T-helper 2 cell treated with Interferon-gamma antibody and Interleukin-4, amounts not matched to agents 5 μg/mL and 100 μg/mL, for 36 hours (primary cell): ENCODE data around the gene ZNF804A.

Source experiments
- DNase-seq: peaks from one replicate; pipeline ENCODE4 v3.0.0; 2021; ENCODE audit warnings: low spot score
- H3K27ac Mint-ChIP-seq: one replicate; pipeline ENCODE4 v1.8.0; 2021; ENCODE audit warnings: mild to moderate bottlenecking, mixed read lengths
- H3K27me3 Mint-ChIP-seq: one replicate; pipeline ENCODE4 v1.8.0; 2021; ENCODE audit warnings: low read depth, mixed read lengths
- H3K36me3 Mint-ChIP-seq: one replicate; pipeline ENCODE4 v1.8.0; 2021; ENCODE audit warnings: low read depth, mixed read lengths
- H3K4me1 Mint-ChIP-seq: one replicate; pipeline ENCODE4 v1.8.0; 2021; ENCODE audit warnings: low read depth, mixed read lengths
- H3K4me3 Mint-ChIP-seq: one replicate; pipeline ENCODE4 v1.8.0; 2022; ENCODE audit warnings: mild to moderate bottlenecking, moderate library complexity, mixed read lengths
- H3K9me3 Mint-ChIP-seq: one replicate; pipeline ENCODE4 v1.8.0; 2021; ENCODE audit warnings: mixed read lengths

Gene ZNF804A

DNA sequence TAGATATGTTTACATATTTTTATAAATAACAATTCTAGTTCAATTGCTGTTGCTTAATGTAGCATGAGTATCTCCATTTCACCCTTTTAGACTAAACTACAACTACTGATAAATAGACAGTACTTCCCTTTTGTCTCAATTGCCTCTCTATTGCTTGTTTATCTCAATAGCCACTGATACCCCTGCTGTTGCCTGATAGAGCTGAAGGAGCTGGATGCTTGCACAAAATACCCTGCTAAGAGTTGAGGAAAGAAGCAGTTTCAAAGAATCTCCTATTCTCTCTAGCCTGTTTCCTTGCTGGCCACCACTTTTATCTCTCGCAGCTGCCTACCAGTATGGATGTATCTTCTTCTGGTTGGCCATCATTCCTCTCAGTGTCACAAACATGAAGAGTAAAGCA is 16.9 kb upstream of the ZNF804A start:
- no peaks in the 10 kb centered on the region for H3K27me3 Mint-ChIP-seq
- no peaks in the 10 kb centered on the region for H3K36me3 Mint-ChIP-seq
- no peak overlapping the region for H3K4me3 Mint-ChIP-seq

DNA sequence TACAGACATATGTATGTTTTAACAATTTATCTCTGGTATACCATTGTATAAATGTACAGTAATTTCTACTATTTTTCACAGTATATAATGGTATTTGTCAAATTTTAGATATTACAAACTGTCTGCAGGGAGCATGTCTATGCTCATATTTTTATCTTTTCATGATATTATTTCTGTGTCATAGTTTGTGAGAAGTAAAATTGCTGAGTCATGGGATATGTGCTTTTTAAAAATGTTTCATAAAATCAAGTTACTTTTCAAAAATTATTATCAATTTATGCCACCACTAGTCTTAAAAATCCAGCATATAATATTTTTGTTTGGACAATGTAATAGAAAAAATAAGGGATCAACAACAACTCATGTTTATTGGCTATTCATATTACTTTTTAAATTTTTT is 9.1 kb upstream of the ZNF804A start:
- Mint-ChIP-seq H3K4me1 (no peaks in the 10 kb centered on the region), H3K27me3 (no peaks in the 10 kb centered on the region), H3K9me3 (no peaks in the 10 kb centered on the region), H3K4me3 (no peak overlapping the region), H3K36me3 (no peaks in the 10 kb centered on the region), H3K27ac (no peak overlapping the region)
- DNase-seq: no peak

More for the DNA sequence above, 16.9 kb upstream of the ZNF804A start:
- no peak overlapping the region for H3K27ac Mint-ChIP-seq
- no peak for DNase-seq
- no peaks in the 10 kb centered on the region for H3K4me1 Mint-ChIP-seq
- H3K9me3 Mint-ChIP-seq: no peaks in the 10 kb centered on the region

GRCh38 chr2:184596819-184597411 is 1.4 kb upstream of the ZNF804A start:
- DNase-seq: no peak
- no peaks in the 10 kb centered on the region for H3K9me3 Mint-ChIP-seq
- peaks cover 42% of the 10 kb centered on the region for H3K27me3 Mint-ChIP-seq
- H3K27ac Mint-ChIP-seq: no peak overlapping the region
- no peaks in the 10 kb centered on the region for H3K36me3 Mint-ChIP-seq
- peaks cover 7% of the 10 kb centered on the region for H3K4me1 Mint-ChIP-seq
- no peak overlapping the region for H3K4me3 Mint-ChIP-seq

GRCh38 chr2:184597571-184597991 is 748 bp upstream of the ZNF804A start:
- Mint-ChIP-seq H3K9me3 (no peaks in the 10 kb centered on the region), H3K4me1 (peaks cover 7% of the 10 kb centered on the region), H3K36me3 (no peaks in the 10 kb centered on the region), H3K27me3 (peaks cover 42% of the 10 kb centered on the region), H3K4me3 (peak overlapping the region; percentile 54), H3K27ac (no peak overlapping the region)
- DNase-seq: no peak

GRCh38 chr2:184598002-184598315 is 370 bp upstream of the ZNF804A start:
- no peaks in the 10 kb centered on the region for H3K9me3 Mint-ChIP-seq
- no peak overlapping the region for H3K27ac Mint-ChIP-seq
- H3K27me3 Mint-ChIP-seq: peaks cover 42% of the 10 kb centered on the region
- peak overlapping the region; percentile 54 for H3K4me3 Mint-ChIP-seq
- no peaks in the 10 kb centered on the region for H3K36me3 Mint-ChIP-seq
- H3K4me1 Mint-ChIP-seq: peaks cover 7% of the 10 kb centered on the region
- no peak for DNase-seq

DNA sequence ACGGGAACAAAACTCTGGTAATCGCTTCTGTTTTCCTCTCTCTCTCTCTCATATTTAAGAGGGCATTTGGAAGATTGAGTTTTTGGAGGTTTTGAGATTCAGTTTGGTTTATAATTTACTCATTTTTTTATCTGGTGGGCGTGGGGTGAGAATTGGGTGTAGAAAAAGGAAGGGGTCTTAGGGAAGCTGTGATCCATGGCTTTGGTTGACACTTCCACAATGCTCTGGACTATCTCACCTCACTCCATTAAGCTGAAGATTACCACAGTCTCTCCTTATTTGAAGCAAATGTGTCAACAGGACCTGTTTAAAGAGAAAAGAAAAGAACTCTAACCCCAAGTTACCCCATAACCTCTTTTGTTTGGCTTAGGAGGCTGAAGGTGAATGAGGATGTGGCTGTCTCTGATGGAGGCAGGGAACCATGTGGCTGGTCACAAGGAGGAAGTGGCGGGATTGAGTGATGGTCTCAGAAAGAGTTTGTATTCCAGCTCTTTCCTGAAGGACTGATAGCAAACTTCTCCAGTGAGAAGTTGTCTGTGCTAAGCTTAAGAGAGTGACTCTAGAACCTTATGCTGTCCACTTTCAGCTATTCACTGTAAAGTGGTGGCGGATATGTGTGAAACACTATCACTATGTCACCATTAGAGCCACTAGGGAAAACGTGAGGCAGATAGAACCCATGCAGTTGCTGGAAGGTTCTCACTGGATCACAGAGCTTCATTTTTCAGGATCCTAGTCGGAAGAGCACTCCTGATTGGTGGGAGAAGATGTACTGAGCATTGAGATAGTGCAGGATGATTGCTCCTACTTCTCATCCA is 934 bp downstream of the ZNF804A start:
- H3K36me3 Mint-ChIP-seq: no peaks in the 10 kb centered on the region
- peak overlapping the region; percentile 54 for H3K4me3 Mint-ChIP-seq
- H3K4me1 Mint-ChIP-seq: peaks cover 7% of the 10 kb centered on the region
- DNase-seq: no peak
- no peaks in the 10 kb centered on the region for H3K9me3 Mint-ChIP-seq
- no peak overlapping the region for H3K27ac Mint-ChIP-seq
- peaks cover 42% of the 10 kb centered on the region for H3K27me3 Mint-ChIP-seq

DNA sequence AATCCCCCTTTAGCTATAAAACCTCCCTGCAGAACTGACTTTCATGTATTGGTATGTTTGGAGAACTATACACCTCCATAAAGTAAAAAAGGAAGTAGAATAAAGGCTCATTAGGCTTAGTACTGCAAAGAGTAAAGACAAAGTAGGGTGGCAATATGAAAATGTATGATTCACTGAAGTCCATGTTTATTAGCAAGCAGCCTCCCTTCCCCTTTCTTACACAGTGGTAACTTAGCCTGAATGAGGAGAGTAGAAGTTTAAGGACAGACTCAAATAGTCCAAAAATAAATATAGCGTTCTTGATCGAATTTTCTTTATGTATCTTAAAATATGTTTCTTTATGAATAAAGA is 1.5 kb downstream of the ZNF804A start:
- H3K27ac Mint-ChIP-seq: no peak overlapping the region
- H3K9me3 Mint-ChIP-seq: no peaks in the 10 kb centered on the region
- peaks cover 7% of the 10 kb centered on the region for H3K4me1 Mint-ChIP-seq
- peaks cover 42% of the 10 kb centered on the region for H3K27me3 Mint-ChIP-seq
- no peaks in the 10 kb centered on the region for H3K36me3 Mint-ChIP-seq
- no peak overlapping the region for H3K4me3 Mint-ChIP-seq
- DNase-seq: no peak

GRCh38 chr2:184602734-184603133 is 4.4 kb downstream of the ZNF804A start:
- peaks cover 21% of the 10 kb centered on the region for H3K27me3 Mint-ChIP-seq
- H3K36me3 Mint-ChIP-seq: no peaks in the 10 kb centered on the region
- DNase-seq: no peak
- H3K9me3 Mint-ChIP-seq: no peaks in the 10 kb centered on the region
- H3K27ac Mint-ChIP-seq: no peak overlapping the region
- no peak overlapping the region for H3K4me3 Mint-ChIP-seq
- H3K4me1 Mint-ChIP-seq: peaks cover 4% of the 10 kb centered on the region

GRCh38 chr2:184610891-184611290 is 12.6 kb downstream of the ZNF804A start:
- Mint-ChIP-seq H3K9me3 (no peaks in the 10 kb centered on the region), H3K27me3 (no peaks in the 10 kb centered on the region), H3K36me3 (no peaks in the 10 kb centered on the region), H3K27ac (no peak overlapping the region), H3K4me3 (no peak overlapping the region), H3K4me1 (no peaks in the 10 kb centered on the region)
- no peak for DNase-seq

GRCh38 chr2:184611361-184612085 is 13.2 kb downstream of the ZNF804A start:
- H3K27ac Mint-ChIP-seq: no peak overlapping the region

DNA sequence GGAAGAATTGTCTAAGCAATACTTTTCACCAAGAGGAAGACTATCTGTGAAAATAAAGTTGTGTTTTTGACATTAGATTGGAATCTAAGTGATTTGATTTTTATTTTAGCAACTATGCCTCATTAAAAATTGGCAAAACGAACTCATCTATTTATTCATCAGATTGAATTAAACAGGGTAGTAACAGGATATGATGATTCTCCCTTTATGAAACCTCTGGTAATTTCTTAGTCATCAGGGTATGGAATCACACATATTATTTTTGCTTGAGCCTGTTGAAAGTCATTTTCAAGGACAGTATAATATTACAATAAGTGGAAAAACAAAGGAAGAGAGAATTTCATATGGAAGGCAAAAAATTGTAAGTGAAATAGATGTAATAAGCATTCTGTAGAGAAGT is 22.0 kb downstream of the ZNF804A start:
- H3K36me3 Mint-ChIP-seq: no peaks in the 10 kb centered on the region
- DNase-seq: no peak
- H3K27me3 Mint-ChIP-seq: no peaks in the 10 kb centered on the region
- H3K4me1 Mint-ChIP-seq: no peaks in the 10 kb centered on the region
- H3K4me3 Mint-ChIP-seq: no peak overlapping the region
- H3K27ac Mint-ChIP-seq: no peak overlapping the region
- H3K9me3 Mint-ChIP-seq: no peaks in the 10 kb centered on the region

More at GRCh38 chr2:184611361-184612085, 13.2 kb downstream of the ZNF804A start:
- Mint-ChIP-seq H3K36me3 (no peaks in the 10 kb centered on the region), H3K4me1 (no peaks in the 10 kb centered on the region), H3K9me3 (no peaks in the 10 kb centered on the region), H3K4me3 (no peak overlapping the region), H3K27me3 (no peaks in the 10 kb centered on the region)
- DNase-seq: no peak

DNA sequence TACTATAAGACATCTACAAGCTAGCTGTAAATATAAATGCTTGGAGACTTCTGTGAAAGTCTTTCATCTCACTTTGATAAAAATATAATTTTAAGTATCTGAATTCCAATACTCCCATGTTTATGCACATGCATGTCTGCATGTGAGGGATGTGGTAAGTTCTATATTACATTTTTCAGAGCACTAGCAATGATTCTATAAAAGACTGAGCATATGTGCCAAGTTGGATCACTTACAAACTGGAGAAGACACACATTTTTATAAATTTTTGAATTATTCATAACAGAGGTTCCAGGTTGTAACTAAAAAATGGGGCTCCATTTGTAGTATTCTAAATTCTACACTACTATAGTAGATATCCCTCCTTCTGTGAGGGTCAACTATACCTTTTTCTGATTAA is 26.0 kb downstream of the ZNF804A start:
- Mint-ChIP-seq H3K36me3 (no peaks in the 10 kb centered on the region), H3K4me3 (no peak overlapping the region), H3K27ac (no peak overlapping the region), H3K27me3 (no peaks in the 10 kb centered on the region), H3K9me3 (no peaks in the 10 kb centered on the region), H3K4me1 (no peaks in the 10 kb centered on the region)
- no peak for DNase-seq

DNA sequence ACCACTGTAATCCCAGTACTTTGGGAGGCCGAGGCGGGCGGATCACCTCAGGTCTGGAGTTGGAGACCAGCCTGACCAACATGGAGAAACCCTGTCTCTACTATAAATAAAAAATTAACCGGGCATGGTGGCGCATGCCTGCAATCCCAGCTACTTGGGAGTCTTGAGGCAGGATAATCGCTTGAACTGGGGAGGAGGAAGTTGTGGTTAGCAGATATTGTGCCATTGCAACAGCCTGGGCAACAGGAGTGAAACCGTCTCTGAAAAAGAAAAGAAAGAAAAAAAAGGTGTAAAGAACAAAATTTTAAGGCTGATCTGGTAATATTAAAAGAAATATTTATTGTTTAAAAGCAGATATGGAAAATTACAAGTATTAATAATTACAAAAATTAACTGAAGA is 29.7 kb downstream of the ZNF804A start:
- Mint-ChIP-seq H3K27ac (no peak overlapping the region), H3K36me3 (no peaks in the 10 kb centered on the region), H3K27me3 (no peaks in the 10 kb centered on the region), H3K9me3 (no peaks in the 10 kb centered on the region), H3K4me1 (no peaks in the 10 kb centered on the region), H3K4me3 (no peak overlapping the region)
- no peak for DNase-seq

DNA sequence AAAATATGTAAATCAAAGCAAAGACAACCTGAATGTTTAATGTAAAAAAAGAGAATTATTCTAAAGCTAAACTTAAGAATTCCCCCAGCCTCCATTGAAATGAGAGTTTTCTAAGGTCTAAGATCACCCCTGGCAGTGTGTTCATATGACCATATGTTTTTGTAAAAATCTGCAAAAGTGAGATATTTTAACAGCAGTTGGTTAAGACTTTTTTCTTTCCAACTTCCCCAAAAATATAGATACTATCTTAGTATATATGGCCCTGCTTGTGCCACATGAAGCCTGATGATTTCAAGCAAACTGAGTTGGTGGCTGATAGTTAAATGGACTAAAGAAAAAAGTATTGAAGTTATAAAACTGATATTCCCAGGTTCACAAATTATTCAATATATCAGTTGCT is 35.4 kb downstream of the ZNF804A start:
- DNase-seq: no peak
- H3K4me1 Mint-ChIP-seq: no peaks in the 10 kb centered on the region
- H3K27me3 Mint-ChIP-seq: no peaks in the 10 kb centered on the region
- H3K9me3 Mint-ChIP-seq: no peaks in the 10 kb centered on the region
- no peak overlapping the region for H3K4me3 Mint-ChIP-seq
- no peaks in the 10 kb centered on the region for H3K36me3 Mint-ChIP-seq
- H3K27ac Mint-ChIP-seq: no peak overlapping the region
